Right lobe of liver (tissue), 4 donors: ENCODE data around the gene NOM1.

ENCODE experiments used
- POLR2A ChIP-seq: fragments of 450-650 bp; IDR thresholded peaks from one replicate; pipeline ENCODE4 v1.6.1; 2017; ENCODE audit warnings: antibody characterized with exemption, mild to moderate bottlenecking
- TF ChIP-seq, protein P1 (sequence below), 4 donors: fragments of 200-600 bp in 3 of 4; fragments of 450-650 bp in 1 of 4; IDR thresholded peaks; one replicate each; pipeline versions ENCODE4 v1.5.1 to v1.8.0; 2016 to 2022; ENCODE audit warnings: antibody characterized with exemption in 4 of 4, mild to moderate bottlenecking in 2 of 4
- donor health status: DM: no; HTN: no; CAD: no.
- donor health status: DM: no; HTN: no; CAD: no.
- donor health status: DM: no; HTN: yes; CAD: no.

DNA sequence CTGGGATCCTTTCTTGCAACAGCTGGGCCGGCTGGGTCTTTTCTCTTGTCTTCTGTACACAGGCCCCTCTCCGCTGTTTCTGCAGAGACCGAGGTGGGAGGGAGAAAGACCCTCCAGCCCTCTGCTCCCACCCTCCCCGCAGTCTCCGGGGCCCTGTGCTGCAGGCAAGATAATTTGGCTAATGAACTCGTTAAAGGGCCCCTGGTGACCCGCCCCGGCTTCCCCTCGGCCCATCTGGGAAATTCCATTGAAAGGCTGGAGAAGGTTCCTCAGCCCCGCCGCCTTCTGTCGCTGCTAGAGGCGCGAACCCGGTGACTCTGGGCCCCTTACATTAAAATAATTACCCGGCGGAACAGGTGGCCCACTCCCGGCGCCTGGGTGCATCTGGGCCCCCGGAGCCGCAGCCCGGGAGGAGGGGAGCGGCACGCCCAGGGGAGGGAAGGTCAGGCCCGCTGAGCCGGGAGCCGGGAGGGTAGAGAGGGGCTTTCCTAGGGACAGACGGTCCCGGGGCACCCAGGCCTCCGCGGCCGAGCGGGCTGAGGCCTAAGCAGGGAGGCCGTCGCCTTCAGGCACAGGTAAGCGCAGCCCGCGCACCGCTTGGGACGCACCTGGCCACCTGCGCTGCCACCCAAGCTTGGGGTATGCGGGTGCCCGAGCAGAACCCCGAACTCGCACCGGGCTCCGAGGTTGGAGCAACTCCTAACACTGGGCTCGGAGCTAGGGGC lies 68.3 kb downstream of the NOM1 start:
- TF ChIP-seq, protein P1, sequence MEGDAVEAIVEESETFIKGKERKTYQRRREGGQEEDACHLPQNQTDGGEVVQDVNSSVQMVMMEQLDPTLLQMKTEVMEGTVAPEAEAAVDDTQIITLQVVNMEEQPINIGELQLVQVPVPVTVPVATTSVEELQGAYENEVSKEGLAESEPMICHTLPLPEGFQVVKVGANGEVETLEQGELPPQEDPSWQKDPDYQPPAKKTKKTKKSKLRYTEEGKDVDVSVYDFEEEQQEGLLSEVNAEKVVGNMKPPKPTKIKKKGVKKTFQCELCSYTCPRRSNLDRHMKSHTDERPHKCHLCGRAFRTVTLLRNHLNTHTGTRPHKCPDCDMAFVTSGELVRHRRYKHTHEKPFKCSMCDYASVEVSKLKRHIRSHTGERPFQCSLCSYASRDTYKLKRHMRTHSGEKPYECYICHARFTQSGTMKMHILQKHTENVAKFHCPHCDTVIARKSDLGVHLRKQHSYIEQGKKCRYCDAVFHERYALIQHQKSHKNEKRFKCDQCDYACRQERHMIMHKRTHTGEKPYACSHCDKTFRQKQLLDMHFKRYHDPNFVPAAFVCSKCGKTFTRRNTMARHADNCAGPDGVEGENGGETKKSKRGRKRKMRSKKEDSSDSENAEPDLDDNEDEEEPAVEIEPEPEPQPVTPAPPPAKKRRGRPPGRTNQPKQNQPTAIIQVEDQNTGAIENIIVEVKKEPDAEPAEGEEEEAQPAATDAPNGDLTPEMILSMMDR (IDR thresholded peaks at IDR 0.05) = no peak
- TF ChIP-seq POLR2A = no peak
